CD4-positive, alpha-beta T cell treated with Interleukin-2 at 100 ng/mL for 4 hours (primary cell): ENCODE results near the gene P2RY2.

Experiments
- DNase-seq: peaks from one replicate; pipeline ENCODE4 v3.0.0-alpha.2; 2020; ENCODE audit warnings: low spot score

The P2RY2 gene

GRCh38 chr11:73244589-73245240, 26.6 kb downstream of the P2RY2 start:
- DNase-seq: no peak

- DNase-seq: no peak
Measured at GRCh38 chr11:73245461-73245860, 27.4 kb downstream of the P2RY2 start.

DNA sequence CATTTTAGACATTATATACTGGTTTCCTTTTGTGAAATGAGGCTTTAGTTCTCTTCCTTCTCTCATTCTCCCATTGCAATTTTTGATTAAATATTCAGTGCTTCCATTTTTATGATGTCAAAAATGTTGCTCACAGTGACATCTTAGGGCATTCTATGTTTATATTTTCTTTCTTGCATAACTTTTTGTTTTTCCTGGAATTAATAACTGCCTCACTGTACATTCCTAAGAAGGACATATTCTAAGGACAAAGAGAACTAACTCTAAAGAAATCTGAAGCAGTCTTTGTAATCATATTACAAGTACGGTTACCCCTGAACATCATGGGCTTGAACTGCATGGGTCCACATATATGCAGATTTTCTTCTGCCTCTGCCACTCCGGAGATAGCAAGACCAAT, 28.2 kb downstream of the P2RY2 start:
- no peak for DNase-seq

DNA sequence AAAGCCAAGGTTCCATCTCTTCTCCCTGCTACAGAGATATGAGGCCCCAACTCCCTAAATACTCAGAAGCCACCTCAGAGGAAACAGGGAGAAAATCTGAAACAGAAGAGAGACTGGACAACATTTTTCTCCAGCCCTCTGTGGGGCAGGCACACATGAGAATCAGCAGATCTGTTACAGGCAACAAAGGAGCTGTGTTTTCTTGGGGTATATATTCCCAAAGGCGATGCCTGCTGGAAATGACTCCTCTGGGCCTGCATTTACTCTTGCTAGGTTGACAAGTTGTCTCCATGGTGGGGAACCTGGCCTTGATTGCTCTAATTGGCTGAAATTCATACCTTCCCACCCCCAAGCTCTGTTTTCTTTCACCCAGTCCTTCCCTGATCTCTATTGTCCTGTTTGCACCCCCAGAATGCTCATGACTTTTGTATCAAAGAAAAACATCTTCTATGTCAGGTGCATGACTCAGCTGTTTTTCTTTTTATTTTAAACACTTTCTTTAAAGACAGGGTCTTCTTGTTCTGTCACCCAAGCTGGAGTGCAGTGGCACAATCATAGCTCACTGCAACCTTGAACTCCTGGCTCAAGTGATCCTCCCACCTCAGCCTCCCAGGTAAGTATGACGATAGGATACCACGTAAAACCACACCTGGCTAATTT, 30.6 kb downstream of the P2RY2 start:
- DNase-seq: no peak

DNA sequence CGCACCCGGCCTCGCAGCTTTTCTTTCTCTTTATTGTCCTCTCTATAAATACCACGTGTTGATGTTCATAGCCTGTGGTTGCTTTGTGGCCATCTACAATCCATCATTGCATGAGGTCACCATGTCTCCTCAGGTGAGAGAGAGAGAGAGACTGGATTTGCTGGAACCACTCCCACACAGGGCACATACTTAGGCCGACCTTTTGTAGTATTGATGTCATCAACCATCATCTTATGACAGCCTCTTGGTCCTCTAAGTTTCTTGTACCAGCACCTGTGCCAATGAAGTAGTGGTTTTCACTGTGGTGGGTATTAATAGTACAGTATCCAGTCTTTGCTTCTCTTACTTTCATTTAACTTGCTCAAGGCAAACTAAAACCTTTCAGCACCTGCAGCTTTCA, 31.2 kb downstream of the P2RY2 start:
- DNase-seq: no peak

DNA sequence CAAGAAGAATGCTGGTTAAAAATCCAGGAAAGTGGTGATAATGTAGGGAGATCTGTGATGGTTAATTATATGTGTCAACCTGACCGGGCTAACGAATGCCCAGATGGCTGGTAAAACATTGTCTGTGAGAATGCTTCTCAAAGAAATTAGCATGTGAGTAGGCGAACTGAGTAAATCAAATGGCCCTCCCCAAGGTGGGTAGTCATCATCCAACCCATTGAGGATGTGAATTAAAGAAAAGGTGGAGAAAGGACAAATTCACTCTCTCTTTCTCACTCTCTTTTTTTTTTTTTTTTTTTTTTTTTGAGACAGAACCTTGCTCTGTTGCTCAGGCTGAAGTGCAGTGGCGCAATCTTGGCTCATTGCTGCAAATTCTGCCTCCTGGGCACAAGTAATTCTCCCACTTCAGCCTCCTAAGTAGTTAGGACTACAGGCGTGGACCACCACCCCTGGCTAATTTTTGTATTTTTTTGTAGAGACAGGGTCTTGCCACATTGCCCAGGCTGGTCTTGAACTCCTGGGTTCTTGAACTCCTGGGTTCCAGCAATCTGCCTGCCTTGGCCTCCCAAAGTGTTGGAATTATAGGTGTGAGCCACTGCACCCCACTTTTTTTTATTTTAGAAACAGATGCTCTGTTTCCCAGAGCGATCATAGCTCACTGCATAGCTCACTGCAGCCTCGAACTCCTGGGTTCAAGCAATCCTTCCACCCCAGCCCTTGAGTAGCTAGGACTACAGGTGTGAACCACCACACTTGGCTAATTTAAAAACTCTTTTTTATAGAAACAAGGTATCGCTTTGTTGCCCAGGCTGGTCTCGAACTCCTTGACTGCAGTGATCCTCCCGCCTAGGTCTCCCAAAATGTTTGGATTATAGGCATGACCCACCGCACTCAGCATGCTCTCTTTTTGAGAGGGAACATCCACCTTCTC, 32.0 kb downstream of the P2RY2 start:
- DNase-seq: no peak

DNA sequence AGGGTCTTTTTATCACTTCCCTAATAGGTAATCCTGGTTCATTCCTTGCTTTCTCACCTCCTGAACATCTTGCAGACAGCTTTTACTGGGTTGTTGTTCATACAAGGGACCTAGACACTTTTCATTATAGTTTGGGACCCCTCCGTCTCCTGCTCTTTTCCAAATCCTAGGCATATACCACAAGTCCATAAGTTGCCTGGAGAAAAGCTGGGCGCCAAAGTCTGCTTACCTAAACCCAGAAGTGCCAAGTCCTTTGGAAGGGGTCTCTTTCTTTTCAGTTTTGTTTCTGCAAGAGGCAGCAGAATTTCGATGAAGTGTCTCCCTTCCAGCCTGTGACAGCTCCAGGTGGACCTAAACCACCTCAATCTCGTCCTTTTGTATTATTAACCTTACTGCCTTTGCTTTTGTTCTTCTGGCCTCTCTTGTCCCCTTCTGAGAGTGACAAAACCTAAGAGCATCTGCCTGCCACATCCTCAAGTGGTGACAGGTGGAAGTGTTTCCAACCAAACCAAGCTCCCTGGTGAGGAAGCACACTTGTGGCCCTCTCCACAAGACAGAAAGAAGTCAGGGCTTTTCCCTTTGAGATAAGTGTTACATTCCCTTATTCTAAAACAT, 34.6 kb downstream of the P2RY2 start:
- no peak for DNase-seq

GRCh38 chr11:73257342-73258103, 39.4 kb downstream of the P2RY2 start:
- no peak for DNase-seq

DNA sequence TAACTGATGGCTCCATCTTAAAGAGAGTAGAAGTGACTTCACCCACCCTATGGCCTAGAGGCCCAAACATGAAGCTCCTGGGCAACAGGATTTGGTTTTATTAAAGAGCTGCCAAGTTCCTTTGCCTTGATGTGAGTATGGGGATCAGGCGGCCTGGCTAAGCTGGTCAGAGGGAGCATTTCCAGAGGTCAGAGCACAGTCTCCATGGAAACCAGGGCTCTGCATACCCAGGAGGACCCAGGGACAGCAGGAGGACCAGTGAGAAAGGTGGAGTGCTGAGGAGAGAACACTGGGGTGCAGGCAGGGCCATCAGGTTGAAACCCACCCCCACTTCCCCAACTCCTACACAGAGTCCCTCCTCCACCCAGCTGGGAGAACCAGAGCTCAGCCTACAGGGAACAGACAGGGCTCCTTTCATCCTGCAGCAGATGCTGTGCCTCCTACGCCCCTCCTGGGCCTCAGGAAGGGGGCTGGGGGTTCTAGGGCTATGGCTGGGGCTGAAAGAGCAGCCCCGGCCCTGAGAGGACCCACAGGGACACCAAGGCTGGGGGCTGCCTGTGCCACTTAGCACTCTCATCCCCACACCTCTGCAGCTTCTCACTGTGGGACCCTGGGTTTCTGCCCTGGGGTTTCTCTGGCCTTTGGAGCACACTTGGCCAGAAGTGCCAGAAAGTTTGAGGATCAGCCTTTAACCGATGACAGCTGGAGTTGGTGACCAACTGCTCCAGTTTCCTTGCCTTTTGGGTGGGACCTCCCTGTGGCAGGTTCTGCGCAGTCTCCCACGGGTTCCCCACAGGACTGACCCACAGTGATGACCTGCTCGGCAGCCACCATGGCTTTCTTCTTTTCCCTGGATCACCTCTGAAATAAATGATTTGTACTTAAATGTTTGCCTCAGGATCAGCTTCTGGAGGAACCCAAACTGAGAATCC, 40.3 kb downstream of the P2RY2 start:
- no peak for DNase-seq

DNA sequence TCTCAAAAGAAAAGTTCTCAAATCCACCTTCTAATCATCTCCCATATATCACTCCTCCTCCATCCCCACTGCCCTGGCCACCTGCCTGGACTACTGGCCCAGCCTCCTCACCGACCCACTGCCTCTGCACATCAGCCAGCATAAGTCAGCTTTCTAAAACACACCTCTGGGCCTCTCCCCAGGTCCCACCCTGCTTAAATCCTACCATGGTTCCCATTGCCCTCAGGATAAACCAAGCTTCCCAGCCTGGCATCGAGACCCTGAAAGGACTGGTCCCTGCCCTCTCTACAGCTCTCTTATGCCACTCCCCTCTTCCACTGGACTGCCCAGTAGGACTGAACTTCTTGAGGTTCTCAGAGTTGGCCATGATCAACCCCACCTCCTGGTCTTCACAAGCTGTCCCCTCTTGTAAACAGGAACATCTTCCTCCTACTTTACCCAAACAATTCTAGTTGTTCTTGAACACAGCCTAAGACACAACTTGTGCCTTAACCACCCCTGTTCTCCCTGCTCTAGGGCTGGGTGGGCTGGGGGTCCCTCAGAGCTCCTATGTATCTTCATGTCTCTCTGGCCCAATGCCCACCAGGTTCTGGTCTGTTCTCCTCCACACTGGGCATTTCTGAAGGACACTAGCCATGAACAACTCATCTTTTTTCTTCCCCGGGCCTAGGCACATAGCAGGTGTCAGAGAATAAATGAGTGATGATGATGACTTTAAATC, 41.5 kb downstream of the P2RY2 start:
- DNase-seq: no peak

DNA sequence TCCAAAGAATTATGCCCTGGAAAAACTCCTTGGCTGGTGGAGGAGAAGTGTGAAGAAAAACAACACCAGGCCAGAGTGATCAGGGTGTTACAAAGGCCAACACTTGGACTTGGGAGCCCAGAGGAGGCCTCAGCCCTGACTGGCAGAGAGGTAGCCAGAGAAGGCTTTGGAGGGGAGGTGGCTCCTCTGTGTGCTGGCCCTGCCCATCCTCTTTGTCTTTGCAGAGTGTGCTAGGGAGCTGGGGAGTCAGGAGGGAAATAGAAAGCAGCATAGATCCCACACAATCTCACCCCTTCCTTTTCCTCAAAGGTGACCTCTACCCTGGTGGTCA, 42.0 kb downstream of the P2RY2 start:
- no peak for DNase-seq

GRCh38 chr11:73262851-73263495, 44.9 kb downstream of the P2RY2 start:
- no peak for DNase-seq

GRCh38 chr11:73263640-73264039, 45.6 kb downstream of the P2RY2 start:
- DNase-seq: no peak

- no peak for DNase-seq
Measured at GRCh38 chr11:73265278-73265810, 47.3 kb downstream of the P2RY2 start.

DNA sequence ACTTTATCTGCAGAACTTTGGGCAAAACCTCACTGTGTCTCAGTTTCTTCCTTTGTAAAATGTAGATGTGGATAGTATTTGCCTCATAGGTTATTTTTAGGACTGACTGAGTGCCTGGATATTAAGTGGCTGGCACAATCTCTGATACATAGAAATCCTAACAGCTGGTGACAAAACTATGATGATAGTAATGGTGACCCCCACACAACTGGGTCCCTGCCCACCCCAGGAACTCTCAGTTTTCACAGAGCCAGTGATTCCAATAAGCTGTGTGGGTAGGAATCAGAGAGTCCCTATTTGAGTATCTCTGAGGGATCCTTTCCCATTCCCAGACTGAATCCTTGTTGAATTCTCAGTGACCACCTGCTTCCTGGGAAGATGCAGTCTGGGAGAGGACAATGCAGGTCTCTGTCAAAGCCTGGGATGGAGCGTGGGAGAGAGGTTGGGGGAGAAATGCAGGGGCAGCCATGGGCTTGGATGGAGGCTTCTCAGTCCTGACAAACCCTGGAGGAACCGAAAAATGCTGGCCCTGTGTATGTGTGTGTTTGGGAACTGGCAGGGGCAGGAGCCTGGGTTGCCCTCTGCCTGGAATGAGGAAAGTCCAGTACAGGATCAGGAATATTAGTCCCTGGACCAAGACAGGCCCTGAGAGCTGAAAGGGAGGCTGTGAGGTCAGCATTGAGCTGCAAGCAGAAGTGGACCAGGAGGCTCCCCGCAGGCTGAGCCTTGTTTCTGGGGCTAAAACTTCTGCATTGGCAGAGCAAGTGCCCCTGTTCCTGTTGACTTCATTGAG, 48.0 kb downstream of the P2RY2 start:
- no peak for DNase-seq

GRCh38 chr11:73266646-73267020, 48.6 kb downstream of the P2RY2 start:
- DNase-seq: no peak

- DNase-seq: no peak
Measured at GRCh38 chr11:73267122-73267846, 49.2 kb downstream of the P2RY2 start.
